ENCODE data around the gene MAST3.

DNA sequence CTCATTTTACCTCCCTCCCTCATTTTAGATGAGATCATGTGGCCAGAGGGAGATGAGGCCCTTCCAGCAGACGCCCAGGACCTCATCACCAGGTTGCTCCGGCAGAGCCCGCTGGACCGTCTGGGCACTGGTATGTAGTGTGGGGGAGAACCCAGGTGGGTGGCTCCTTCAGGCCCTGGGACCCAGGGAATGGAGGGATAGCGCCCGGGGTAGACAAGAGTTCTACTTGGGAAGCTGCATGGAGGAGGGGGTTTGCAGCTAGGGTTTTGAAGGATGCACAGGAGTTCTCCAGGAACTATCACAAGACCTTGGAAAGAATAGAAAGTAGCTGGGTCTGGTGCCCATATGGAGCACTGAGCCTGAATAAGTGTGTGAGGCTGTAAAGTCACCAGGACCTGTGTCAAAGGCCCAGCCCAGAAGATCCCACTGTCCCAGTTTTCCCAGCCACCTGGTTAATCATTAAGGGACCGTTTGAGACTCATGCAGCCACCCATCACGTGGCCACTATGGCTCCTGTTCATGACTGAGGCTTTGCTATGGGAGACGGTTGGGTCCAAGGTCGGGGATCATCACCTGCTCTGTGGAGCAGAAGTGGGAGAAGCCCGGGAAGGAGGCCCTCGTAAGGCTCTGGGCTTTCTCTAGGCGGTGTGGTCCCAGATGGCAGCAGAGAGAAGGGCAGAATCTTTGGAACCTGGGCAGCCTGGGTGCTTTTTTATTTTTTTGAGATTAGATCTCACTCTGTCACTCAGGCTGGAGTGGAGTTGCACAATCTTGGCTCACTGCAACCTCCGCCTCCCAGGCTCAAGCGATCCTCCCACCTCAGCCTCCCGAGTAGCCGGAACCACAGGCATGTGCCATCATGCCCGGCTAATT, 38.4 kb downstream of the MAST3 start:
- no peak for TF ChIP-seq TAF1 (IDR thresholded peaks at IDR 0.05; ENCODE audit: low read depth, low read length)
- TF ChIP-seq, protein P1, sequence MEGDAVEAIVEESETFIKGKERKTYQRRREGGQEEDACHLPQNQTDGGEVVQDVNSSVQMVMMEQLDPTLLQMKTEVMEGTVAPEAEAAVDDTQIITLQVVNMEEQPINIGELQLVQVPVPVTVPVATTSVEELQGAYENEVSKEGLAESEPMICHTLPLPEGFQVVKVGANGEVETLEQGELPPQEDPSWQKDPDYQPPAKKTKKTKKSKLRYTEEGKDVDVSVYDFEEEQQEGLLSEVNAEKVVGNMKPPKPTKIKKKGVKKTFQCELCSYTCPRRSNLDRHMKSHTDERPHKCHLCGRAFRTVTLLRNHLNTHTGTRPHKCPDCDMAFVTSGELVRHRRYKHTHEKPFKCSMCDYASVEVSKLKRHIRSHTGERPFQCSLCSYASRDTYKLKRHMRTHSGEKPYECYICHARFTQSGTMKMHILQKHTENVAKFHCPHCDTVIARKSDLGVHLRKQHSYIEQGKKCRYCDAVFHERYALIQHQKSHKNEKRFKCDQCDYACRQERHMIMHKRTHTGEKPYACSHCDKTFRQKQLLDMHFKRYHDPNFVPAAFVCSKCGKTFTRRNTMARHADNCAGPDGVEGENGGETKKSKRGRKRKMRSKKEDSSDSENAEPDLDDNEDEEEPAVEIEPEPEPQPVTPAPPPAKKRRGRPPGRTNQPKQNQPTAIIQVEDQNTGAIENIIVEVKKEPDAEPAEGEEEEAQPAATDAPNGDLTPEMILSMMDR (IDR thresholded peaks at IDR 0.05; ENCODE audit: control extremely low read depth in 1 of 3, insufficient read depth in 1 of 3, low read depth in 1 of 3, low read length in 3 of 3) = no peak
- no peak for TF ChIP-seq CBX5 (IDR thresholded peaks at IDR 0.05; ENCODE audit: low read depth, low read length)
- no peak for TF ChIP-seq ZNF274 (IDR thresholded peaks at IDR 0.05; ENCODE audit: borderline replicate concordance, extremely low read depth, low read length)
- no peak for TF ChIP-seq SP1 (IDR thresholded peaks at IDR 0.05; ENCODE audit: low read depth, low read length)
- no peak for TF ChIP-seq POLR2A (IDR thresholded peaks at IDR 0.05; ENCODE audit: control extremely low read depth in 1 of 2, low read depth in 2 of 2, low read length in 2 of 2)
- TF ChIP-seq EZH2 (IDR thresholded peaks at IDR 0.05; ENCODE audit: low read depth, low read length, severe bottlenecking) = no peak
- TF ChIP-seq EP300 (IDR thresholded peaks at IDR 0.05; ENCODE audit: borderline replicate concordance in 1 of 2, low read depth in 2 of 2, low read length in 2 of 2) = no peak
- TF ChIP-seq GABPA (IDR thresholded peaks at IDR 0.05; ENCODE audit: borderline replicate concordance, insufficient read depth, low read length) = no peak
- TF ChIP-seq SP2 (IDR thresholded peaks at IDR 0.05; ENCODE audit: low read length) = no peak

All from H1 (cell line).